KMS-11 (cell line): ENCODE data around the gene SNCAIP.

Experiments used
- H2AFZ ChIP-seq: fragments of 200-600 bp; sonication (generic); 2 replicates; pipeline ENCODE4 v1.6.1; 2016; ENCODE audit warnings: antibody characterized with exemption, mixed run types, low read depth
- H3K27ac ChIP-seq: fragments of 200-600 bp; sonication (generic); 2 replicates; pipeline ENCODE4 v1.6.1; 2016; ENCODE audit warnings: mild to moderate bottlenecking, mixed run types
- H3K27me3 ChIP-seq: fragments of 200-600 bp; sonication (generic); 2 replicates; pipeline ENCODE4 v1.6.1; 2017; ENCODE audit warnings: mild to moderate bottlenecking, low read depth, mixed run types, moderate library complexity; ENCODE audit not compliant: insufficient read depth
- H3K36me3 ChIP-seq: fragments of 200-600 bp; sonication (generic); 2 replicates; pipeline ENCODE4 v1.6.1; 2017; ENCODE audit warnings: mild to moderate bottlenecking, mixed run types; ENCODE audit not compliant: insufficient read depth
- H3K4me1 ChIP-seq: fragments of 200-600 bp; sonication (generic); 2 replicates; pipeline ENCODE4 v1.6.1; 2016; ENCODE audit warnings: mild to moderate bottlenecking, low read depth, mixed run types; ENCODE audit not compliant: poor library complexity, severe bottlenecking
- H3K4me2 ChIP-seq: fragments of 200-600 bp; sonication (generic); 2 replicates; pipeline ENCODE4 v1.7.0; 2016; ENCODE audit warnings: mild to moderate bottlenecking, mixed run types
- H3K4me3 ChIP-seq: fragments of 200-600 bp; sonication (generic); IDR thresholded peaks from 2 replicates; pipeline ENCODE4 v1.6.1; 2017; ENCODE audit warnings: low read depth, low read length, mixed read lengths; ENCODE audit not compliant: insufficient read depth
- H3K79me2 ChIP-seq: fragments of 200-600 bp; sonication (generic); 2 replicates; pipeline ENCODE4 v1.6.1; 2016; ENCODE audit warnings: low read depth, mixed run types; ENCODE audit not compliant: insufficient read depth
- H3K9ac ChIP-seq: fragments of 200-600 bp; sonication (generic); 2 replicates; pipeline ENCODE4 v1.6.1; 2016; ENCODE audit warnings: mild to moderate bottlenecking, mixed run types
- H4K20me1 ChIP-seq: fragments of 200-600 bp; sonication (generic); 2 replicates; pipeline ENCODE4 v1.6.1; 2016; ENCODE audit warnings: mild to moderate bottlenecking, mixed run types; ENCODE audit not compliant: insufficient read depth
- CTCF ChIP-seq: fragments of 200-600 bp; sonication (generic); conservative IDR thresholded peaks from 2 replicates; pipeline ENCODE4 v1.6.1; 2017; ENCODE audit warnings: low read depth, mild to moderate bottlenecking, antibody characterized with exemption, low read length, moderate library complexity, mixed read lengths

SNCAIP gene

GRCh38 chr5:122392824-122393223 lies 80.8 kb downstream of the SNCAIP start:
- Histone ChIP-seq H3K4me2 (no peak overlapping the region), H3K27me3 (no peaks in the 10 kb centered on the region), H4K20me1 (no peaks in the 10 kb centered on the region), H2AFZ (no peak overlapping the region), H3K27ac (no peak overlapping the region), H3K79me2 (no peaks in the 10 kb centered on the region), H3K36me3 (no peaks in the 10 kb centered on the region), H3K4me1 (no peaks in the 10 kb centered on the region), H3K4me3 (no peak overlapping the region), H3K9ac (no peak overlapping the region)
- no peak for TF ChIP-seq CTCF

GRCh38 chr5:122394284-122394930 lies 82.4 kb downstream of the SNCAIP start:
- Histone ChIP-seq H3K4me2 (no peak overlapping the region), H4K20me1 (no peaks in the 10 kb centered on the region), H3K4me3 (no peak overlapping the region), H3K4me1 (no peaks in the 10 kb centered on the region), H3K27me3 (no peaks in the 10 kb centered on the region), H3K27ac (no peak overlapping the region), H3K9ac (no peak overlapping the region), H2AFZ (no peak overlapping the region), H3K36me3 (no peaks in the 10 kb centered on the region), H3K79me2 (no peaks in the 10 kb centered on the region)
- TF ChIP-seq CTCF = no peak

- TF ChIP-seq CTCF = no peak
- H3K27ac ChIP-seq = no peak overlapping the region
- no peak overlapping the region for H3K4me3 ChIP-seq
- no peaks in the 10 kb centered on the region for H3K79me2 ChIP-seq
- H3K4me1 ChIP-seq = no peaks in the 10 kb centered on the region
- no peaks in the 10 kb centered on the region for H3K27me3 ChIP-seq
- H3K4me2 ChIP-seq = no peak overlapping the region
- no peaks in the 10 kb centered on the region for H4K20me1 ChIP-seq
- no peaks in the 10 kb centered on the region for H3K36me3 ChIP-seq
- H3K9ac ChIP-seq = no peak overlapping the region
- no peak overlapping the region for H2AFZ ChIP-seq
Observed at GRCh38 chr5:122398016-122398415, 86.0 kb downstream of the SNCAIP start.

GRCh38 chr5:122400341-122400740 lies 88.3 kb downstream of the SNCAIP start:
- Histone ChIP-seq H4K20me1 (no peaks in the 10 kb centered on the region), H3K4me2 (no peak overlapping the region), H3K4me3 (no peak overlapping the region), H3K27ac (no peak overlapping the region), H3K36me3 (no peaks in the 10 kb centered on the region), H3K4me1 (no peaks in the 10 kb centered on the region), H3K9ac (no peak overlapping the region), H3K79me2 (no peaks in the 10 kb centered on the region), H3K27me3 (no peaks in the 10 kb centered on the region), H2AFZ (no peak overlapping the region)
- TF ChIP-seq CTCF = no peak
